GM23338 (cell line): ENCODE data around the gene SIVA1. TPM values are rescaled to one million over a fixed set of nuclear protein-coding genes. Genes with fewer than 3 reads are reported as not detected.

Experiments used
- ATAC-seq: fragments of 200-7000 bp; cut with Tn5 transposase; 3 replicates; pipeline ENCODE4 v1.9.1; 2020
- DNase-seq: peaks from one replicate; pipeline ENCODE4 v3.0.0-alpha.2; 2015; ENCODE audit warnings: low spot score
- H2AFZ ChIP-seq: fragments of 200-600 bp; sonication (generic); 2 replicates; pipeline ENCODE4 v1.8.0; 2016; ENCODE audit warnings: antibody characterized with exemption, mild to moderate bottlenecking, moderate library complexity
- H3F3A ChIP-seq: fragments of 200-600 bp; sonication (generic); replicated peaks from 2 replicates; pipeline ENCODE4 v1.8.0; 2017; ENCODE audit warnings: antibody characterized with exemption, mixed run types, low read depth
- H3K27ac ChIP-seq: fragments of 200-600 bp; sonication (generic); 2 replicates; pipeline ENCODE4 v1.6.1; 2016; ENCODE audit warnings: low read depth
- H3K27me3 ChIP-seq: fragments of 200-600 bp; sonication (generic); 2 replicates; pipeline ENCODE4 v1.8.0; 2016; ENCODE audit warnings: mild to moderate bottlenecking, mixed run types, moderate library complexity; ENCODE audit not compliant: insufficient read depth
- H3K36me3 ChIP-seq: fragments of 200-600 bp; sonication (generic); 2 replicates; pipeline ENCODE4 v1.8.0; 2016; ENCODE audit warnings: mild to moderate bottlenecking; ENCODE audit not compliant: insufficient read depth
- H3K4me1 ChIP-seq: fragments of 200-600 bp; sonication (generic); 2 replicates; pipeline ENCODE4 v1.8.0; 2016; ENCODE audit warnings: mild to moderate bottlenecking, moderate library complexity; ENCODE audit not compliant: insufficient read depth
- H3K4me2 ChIP-seq: fragments of 200-600 bp; sonication (generic); 2 replicates; pipeline ENCODE4 v1.7.1; 2017; ENCODE audit warnings: mixed run types
- H3K4me3 ChIP-seq: fragments of 200-600 bp; sonication (generic); 2 replicates; pipeline ENCODE4 v1.6.1; 2016; ENCODE audit warnings: mixed run types
- H3K79me2 ChIP-seq: fragments of 200-600 bp; sonication (generic); replicated peaks from 2 replicates; pipeline ENCODE4 v1.8.0; 2017; ENCODE audit warnings: mild to moderate bottlenecking; ENCODE audit not compliant: insufficient read depth
- H3K9me2 ChIP-seq: fragments of 200-600 bp; sonication (generic); 2 replicates; pipeline ENCODE4 v1.8.0; 2017; ENCODE audit not compliant: insufficient read depth
- H4K20me1 ChIP-seq: fragments of 200-600 bp; sonication (generic); replicated peaks from 2 replicates; pipeline ENCODE4 v1.8.0; 2017; ENCODE audit warnings: mild to moderate bottlenecking; ENCODE audit not compliant: insufficient read depth
- H3K27ac Mint-ChIP-seq: 2 replicates; pipeline ENCODE4 v1.8.0; 2020; ENCODE audit warnings: inconsistent platforms, mild to moderate bottlenecking, moderate library complexity, mixed read lengths
- H3K27me3 Mint-ChIP-seq: 3 replicates; pipeline ENCODE4 v1.8.0; 2022; ENCODE audit warnings: low read depth, mild to moderate bottlenecking, moderate library complexity, mixed read lengths, inconsistent platforms; ENCODE audit not compliant: insufficient read depth, poor library complexity
- H3K36me3 Mint-ChIP-seq: 3 replicates; pipeline ENCODE4 v1.8.0; 2021; ENCODE audit warnings: low read depth, mild to moderate bottlenecking, inconsistent platforms, moderate library complexity, mixed read lengths
- H3K4me1 Mint-ChIP-seq: 3 replicates; pipeline ENCODE4 v1.8.0; 2020; ENCODE audit warnings: mild to moderate bottlenecking, inconsistent platforms, mixed read lengths
- H3K4me3 Mint-ChIP-seq: 3 replicates; pipeline ENCODE4 v1.8.0; 2021; ENCODE audit warnings: moderate library complexity, mild to moderate bottlenecking, inconsistent platforms, mixed read lengths
- H3K9me3 Mint-ChIP-seq: 3 replicates; pipeline ENCODE4 v1.8.0; 2020; ENCODE audit warnings: moderate library complexity, mild to moderate bottlenecking, inconsistent platforms, mixed read lengths
- CREB1 ChIP-seq: fragments of 250-450 bp; sonication (Bioruptor Pico); IDR thresholded peaks from 2 replicates; pipeline ENCODE4 v1.5.0; 2020; ENCODE audit warnings: low read depth, mild to moderate bottlenecking, moderate library complexity
- EZH2phosphoT487 ChIP-seq: fragments of 200-600 bp; sonication (generic); IDR thresholded peaks from one replicate; pipeline ENCODE4 v1.8.1; 2018; ENCODE audit warnings: antibody characterized with exemption; ENCODE audit not compliant: unreplicated experiment
- JUNB ChIP-seq: IDR thresholded peaks from one replicate; pipeline ENCODE4 v1.6.1; 2016; ENCODE audit warnings: antibody characterized with exemption; ENCODE audit not compliant: unreplicated experiment
- NANOG ChIP-seq: IDR thresholded peaks from 2 replicates; pipeline ENCODE4 v1.6.1; 2016; ENCODE audit warnings: antibody characterized with exemption, borderline replicate concordance
- STAT1 ChIP-seq: IDR thresholded peaks from one replicate; pipeline ENCODE4 v1.6.1; 2016; ENCODE audit warnings: antibody characterized with exemption; ENCODE audit not compliant: unreplicated experiment
- ZNF114 ChIP-seq: fragments of 250-450 bp; sonication (Bioruptor Pico); IDR thresholded peaks from 2 replicates; pipeline ENCODE4 v1.5.0; 2020; ENCODE audit warnings: mild to moderate bottlenecking, moderate library complexity
- ZNF331 ChIP-seq: fragments of 250-450 bp; sonication (Bioruptor Pico); IDR thresholded peaks from 2 replicates; pipeline ENCODE4 v1.5.0; 2020; ENCODE audit warnings: low read depth, mild to moderate bottlenecking, moderate library complexity
- polyA plus RNA-seq: library from polyadenylated mRNA; unstranded; fragments of >200 nt; fragmentation: Nextera tagmentation; extraction: Ambion mirVana; gene quantifications from 2 replicates; pipeline ENCODE4 v1.2.1, GENCODE V29; 2016
- total RNA-seq: library from RNA; depleted of rRNA; stranded (reverse); fragments of >200 nt; shearing (Covaris generic); gene quantifications from 2 replicates; pipeline ENCODE4 v1.2.3, GENCODE V29; 2014
- TF ChIP-seq, protein P1 (sequence below): IDR thresholded peaks from one replicate; pipeline ENCODE4 v1.6.1; 2018; ENCODE audit warnings: antibody characterized with exemption; ENCODE audit not compliant: unreplicated experiment
- TF ChIP-seq, protein P2 (sequence below): IDR thresholded peaks from 2 replicates; pipeline ENCODE4 v1.6.1; 2016; ENCODE audit warnings: antibody characterized with exemption
- TF ChIP-seq, protein P3 (sequence below): fragments of 250-450 bp; sonication (Bioruptor Pico); IDR thresholded peaks from 2 replicates; pipeline ENCODE4 v1.5.0; 2020; ENCODE audit warnings: mild to moderate bottlenecking, moderate library complexity

The SIVA1 gene
- total and polyA plus RNA-seq, 2 experiments from 2014 or later: 215 to 392 TPM

DNA sequence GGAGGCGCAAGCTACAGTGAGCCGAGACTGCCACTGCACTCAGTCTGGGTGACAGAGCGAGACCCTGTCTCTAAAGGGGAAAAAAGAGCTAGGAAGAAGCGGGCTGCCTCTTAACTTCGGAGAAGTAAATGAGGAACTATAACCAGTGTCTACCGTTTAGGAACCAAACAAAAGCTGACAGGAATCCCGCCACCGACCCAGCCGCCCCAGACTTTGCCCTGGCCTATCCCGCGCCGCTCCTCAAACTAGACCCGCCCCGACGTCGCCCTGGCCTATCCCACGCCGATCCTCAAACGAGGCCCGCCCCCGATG, 568 bp upstream of the SIVA1 start:
- Mint-ChIP-seq H3K36me3 (peaks cover 49% of the 10 kb centered on the region), H3K27ac (peak overlapping the region; percentile 59; the same call in 1 of the 2 replicates)

DNA sequence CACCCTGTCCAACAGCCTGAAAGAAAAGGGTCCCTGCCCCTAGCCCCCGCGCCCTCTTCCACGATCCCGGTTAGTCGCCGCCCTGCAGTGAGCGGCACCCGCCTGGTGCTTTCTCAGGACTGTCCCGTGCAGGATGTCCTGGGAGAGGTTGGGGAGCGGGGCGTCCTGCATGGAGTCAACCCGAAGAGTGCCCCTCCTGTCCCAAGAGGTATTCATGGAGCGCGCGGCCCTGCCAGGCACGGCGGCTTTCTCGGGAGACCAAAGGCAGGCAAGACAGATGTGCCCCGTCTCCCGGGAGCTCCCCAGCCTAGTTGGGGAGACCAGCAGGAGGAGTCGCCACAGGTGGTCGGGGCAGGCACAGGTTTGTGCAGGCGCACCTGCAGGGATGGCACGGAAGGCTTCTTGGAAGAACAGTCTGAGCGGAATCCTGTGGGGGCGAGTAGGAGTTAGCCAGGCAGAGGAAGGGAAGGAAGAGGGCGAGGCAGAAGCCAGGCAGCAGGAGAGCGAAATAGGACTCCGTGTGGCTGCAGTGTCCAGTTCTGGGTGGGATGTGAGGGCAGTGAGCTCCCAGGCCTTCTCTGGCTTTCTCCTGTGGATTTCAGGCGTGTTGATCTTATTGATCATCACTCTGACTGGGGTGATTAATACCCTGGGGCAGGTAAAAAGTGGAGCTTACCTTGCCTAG, 723 bp downstream of the SIVA1 start:
- ATAC-seq (peak; percentile 4), DNase-seq (peak; percentile 44)
- Mint-ChIP-seq H3K9me3 (peaks cover 27% of the 10 kb centered on the region), H3K27me3 (peaks cover 29% of the 10 kb centered on the region), H3K4me3 (peak overlapping the region; percentile 86), H3K27ac (peak overlapping the region; percentile 79), H3K36me3 (peaks cover 57% of the 10 kb centered on the region), H3K4me1 (peaks cover 17% of the 10 kb centered on the region)
- Histone ChIP-seq H3K4me3 (peak overlapping the region; percentile 93), H4K20me1 (peaks cover 11% of the 10 kb centered on the region), H3K36me3 (peaks cover 5% of the 10 kb centered on the region; the same call in 1 of the 2 replicates), H3K27ac (peak overlapping the region; percentile 86; the same call in 1 of the 2 replicates), H3K9me2 (no peaks in the 10 kb centered on the region), H3K27me3 (no peaks in the 10 kb centered on the region), H3K4me2 (peak overlapping the region; percentile 99), H2AFZ (no peak overlapping the region), H3K4me1 (peaks cover 6% of the 10 kb centered on the region; the same call in 1 of the 2 replicates), H3F3A (no peaks in the 10 kb centered on the region), H3K79me2 (peaks cover 35% of the 10 kb centered on the region)
- TF ChIP-seq, protein P1, sequence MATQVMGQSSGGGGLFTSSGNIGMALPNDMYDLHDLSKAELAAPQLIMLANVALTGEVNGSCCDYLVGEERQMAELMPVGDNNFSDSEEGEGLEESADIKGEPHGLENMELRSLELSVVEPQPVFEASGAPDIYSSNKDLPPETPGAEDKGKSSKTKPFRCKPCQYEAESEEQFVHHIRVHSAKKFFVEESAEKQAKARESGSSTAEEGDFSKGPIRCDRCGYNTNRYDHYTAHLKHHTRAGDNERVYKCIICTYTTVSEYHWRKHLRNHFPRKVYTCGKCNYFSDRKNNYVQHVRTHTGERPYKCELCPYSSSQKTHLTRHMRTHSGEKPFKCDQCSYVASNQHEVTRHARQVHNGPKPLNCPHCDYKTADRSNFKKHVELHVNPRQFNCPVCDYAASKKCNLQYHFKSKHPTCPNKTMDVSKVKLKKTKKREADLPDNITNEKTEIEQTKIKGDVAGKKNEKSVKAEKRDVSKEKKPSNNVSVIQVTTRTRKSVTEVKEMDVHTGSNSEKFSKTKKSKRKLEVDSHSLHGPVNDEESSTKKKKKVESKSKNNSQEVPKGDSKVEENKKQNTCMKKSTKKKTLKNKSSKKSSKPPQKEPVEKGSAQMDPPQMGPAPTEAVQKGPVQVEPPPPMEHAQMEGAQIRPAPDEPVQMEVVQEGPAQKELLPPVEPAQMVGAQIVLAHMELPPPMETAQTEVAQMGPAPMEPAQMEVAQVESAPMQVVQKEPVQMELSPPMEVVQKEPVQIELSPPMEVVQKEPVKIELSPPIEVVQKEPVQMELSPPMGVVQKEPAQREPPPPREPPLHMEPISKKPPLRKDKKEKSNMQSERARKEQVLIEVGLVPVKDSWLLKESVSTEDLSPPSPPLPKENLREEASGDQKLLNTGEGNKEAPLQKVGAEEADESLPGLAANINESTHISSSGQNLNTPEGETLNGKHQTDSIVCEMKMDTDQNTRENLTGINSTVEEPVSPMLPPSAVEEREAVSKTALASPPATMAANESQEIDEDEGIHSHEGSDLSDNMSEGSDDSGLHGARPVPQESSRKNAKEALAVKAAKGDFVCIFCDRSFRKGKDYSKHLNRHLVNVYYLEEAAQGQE: no peak
- no peak for TF ChIP-seq CREB1 (CRISPR knock-in tag)
- no peak for TF ChIP-seq NANOG
- TF ChIP-seq, protein P2, sequence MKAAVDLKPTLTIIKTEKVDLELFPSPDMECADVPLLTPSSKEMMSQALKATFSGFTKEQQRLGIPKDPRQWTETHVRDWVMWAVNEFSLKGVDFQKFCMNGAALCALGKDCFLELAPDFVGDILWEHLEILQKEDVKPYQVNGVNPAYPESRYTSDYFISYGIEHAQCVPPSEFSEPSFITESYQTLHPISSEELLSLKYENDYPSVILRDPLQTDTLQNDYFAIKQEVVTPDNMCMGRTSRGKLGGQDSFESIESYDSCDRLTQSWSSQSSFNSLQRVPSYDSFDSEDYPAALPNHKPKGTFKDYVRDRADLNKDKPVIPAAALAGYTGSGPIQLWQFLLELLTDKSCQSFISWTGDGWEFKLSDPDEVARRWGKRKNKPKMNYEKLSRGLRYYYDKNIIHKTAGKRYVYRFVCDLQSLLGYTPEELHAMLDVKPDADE: no peak
- TF ChIP-seq ZNF331 (CRISPR knock-in tag): no peak
- TF ChIP-seq, protein P3, sequence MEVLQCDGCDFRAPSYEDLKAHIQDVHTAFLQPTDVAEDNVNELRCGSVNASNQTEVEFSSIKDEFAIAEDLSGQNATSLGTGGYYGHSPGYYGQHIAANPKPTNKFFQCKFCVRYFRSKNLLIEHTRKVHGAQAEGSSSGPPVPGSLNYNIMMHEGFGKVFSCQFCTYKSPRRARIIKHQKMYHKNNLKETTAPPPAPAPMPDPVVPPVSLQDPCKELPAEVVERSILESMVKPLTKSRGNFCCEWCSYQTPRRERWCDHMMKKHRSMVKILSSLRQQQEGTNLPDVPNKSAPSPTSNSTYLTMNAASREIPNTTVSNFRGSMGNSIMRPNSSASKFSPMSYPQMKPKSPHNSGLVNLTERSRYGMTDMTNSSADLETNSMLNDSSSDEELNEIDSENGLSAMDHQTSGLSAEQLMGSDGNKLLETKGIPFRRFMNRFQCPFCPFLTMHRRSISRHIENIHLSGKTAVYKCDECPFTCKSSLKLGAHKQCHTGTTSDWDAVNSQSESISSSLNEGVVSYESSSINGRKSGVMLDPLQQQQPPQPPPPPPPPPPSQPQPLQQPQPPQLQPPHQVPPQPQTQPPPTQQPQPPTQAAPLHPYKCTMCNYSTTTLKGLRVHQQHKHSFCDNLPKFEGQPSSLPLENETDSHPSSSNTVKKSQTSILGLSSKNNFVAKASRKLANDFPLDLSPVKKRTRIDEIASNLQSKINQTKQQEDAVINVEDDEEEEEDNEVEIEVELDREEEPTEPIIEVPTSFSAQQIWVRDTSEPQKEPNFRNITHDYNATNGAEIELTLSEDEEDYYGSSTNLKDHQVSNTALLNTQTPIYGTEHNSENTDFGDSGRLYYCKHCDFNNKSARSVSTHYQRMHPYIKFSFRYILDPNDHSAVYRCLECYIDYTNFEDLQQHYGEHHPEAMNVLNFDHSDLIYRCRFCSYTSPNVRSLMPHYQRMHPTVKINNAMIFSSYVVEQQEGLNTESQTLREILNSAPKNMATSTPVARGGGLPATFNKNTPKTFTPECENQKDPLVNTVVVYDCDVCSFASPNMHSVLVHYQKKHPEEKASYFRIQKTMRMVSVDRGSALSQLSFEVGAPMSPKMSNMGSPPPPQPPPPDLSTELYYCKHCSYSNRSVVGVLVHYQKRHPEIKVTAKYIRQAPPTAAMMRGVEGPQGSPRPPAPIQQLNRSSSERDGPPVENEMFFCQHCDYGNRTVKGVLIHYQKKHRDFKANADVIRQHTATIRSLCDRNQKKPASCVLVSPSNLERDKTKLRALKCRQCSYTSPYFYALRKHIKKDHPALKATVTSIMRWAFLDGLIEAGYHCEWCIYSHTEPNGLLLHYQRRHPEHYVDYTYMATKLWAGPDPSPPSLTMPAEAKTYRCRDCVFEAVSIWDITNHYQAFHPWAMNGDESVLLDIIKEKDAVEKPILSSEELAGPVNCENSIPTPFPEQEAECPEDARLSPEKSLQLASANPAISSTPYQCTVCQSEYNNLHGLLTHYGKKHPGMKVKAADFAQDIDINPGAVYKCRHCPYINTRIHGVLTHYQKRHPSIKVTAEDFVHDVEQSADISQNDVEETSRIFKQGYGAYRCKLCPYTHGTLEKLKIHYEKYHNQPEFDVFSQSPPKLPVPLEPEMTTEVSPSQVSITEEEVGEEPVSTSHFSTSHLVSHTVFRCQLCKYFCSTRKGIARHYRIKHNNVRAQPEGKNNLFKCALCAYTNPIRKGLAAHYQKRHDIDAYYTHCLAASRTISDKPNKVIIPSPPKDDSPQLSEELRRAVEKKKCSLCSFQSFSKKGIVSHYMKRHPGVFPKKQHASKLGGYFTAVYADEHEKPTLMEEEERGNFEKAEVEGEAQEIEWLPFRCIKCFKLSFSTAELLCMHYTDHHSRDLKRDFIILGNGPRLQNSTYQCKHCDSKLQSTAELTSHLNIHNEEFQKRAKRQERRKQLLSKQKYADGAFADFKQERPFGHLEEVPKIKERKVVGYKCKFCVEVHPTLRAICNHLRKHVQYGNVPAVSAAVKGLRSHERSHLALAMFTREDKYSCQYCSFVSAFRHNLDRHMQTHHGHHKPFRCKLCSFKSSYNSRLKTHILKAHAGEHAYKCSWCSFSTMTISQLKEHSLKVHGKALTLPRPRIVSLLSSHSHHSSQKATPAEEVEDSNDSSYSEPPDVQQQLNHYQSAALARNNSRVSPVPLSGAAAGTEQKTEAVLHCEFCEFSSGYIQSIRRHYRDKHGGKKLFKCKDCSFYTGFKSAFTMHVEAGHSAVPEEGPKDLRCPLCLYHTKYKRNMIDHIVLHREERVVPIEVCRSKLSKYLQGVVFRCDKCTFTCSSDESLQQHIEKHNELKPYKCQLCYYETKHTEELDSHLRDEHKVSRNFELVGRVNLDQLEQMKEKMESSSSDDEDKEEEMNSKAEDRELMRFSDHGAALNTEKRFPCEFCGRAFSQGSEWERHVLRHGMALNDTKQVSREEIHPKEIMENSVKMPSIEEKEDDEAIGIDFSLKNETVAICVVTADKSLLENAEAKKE (CRISPR knock-in tag): no peak
- TF ChIP-seq JUNB: no peak
- no peak for TF ChIP-seq STAT1
- TF ChIP-seq ZNF114 (CRISPR knock-in tag): no peak
- no peak for TF ChIP-seq EZH2phosphoT487

More for the DNA sequence above, 568 bp upstream of the SIVA1 start:
- Histone ChIP-seq H4K20me1 (peaks cover 11% of the 10 kb centered on the region), H3K4me1 (peaks cover 6% of the 10 kb centered on the region; the same call in 1 of the 2 replicates), H3K27ac (peak overlapping the region; percentile 56; the same call in 1 of the 2 replicates), H3K27me3 (no peaks in the 10 kb centered on the region), H3K4me3 (peak overlapping the region; percentile 93), H3K4me2 (peak overlapping the region; percentile 64), H3F3A (no peaks in the 10 kb centered on the region), H3K79me2 (peaks cover 32% of the 10 kb centered on the region), H3K9me2 (no peaks in the 10 kb centered on the region), H3K36me3 (peaks cover 5% of the 10 kb centered on the region; the same call in 1 of the 2 replicates), H2AFZ (peak overlapping the region; percentile 91; the same call in 1 of the 2 replicates)
- peak; percentile 83 for ATAC-seq
- Mint-ChIP-seq H3K4me3 (peak overlapping the region; percentile 86), H3K27me3 (peaks cover 28% of the 10 kb centered on the region), H3K4me1 (peaks cover 17% of the 10 kb centered on the region), H3K9me3 (peaks cover 27% of the 10 kb centered on the region)
- no peak for TF ChIP-seq ZNF331 (CRISPR knock-in tag)
- DNase-seq: no peak
